PC-3 (cell line): ENCODE data around the gene AP3B2. TPM values are rescaled to one million over a fixed set of nuclear protein-coding genes. Genes with fewer than 3 reads are reported as not detected.

Experiments used
- ATAC-seq: fragments of 200-7000 bp; cut with Tn5 transposase; 2 replicates; pipeline ENCODE4 v1.9.1; 2020; ENCODE audit warnings: mild to moderate bottlenecking, moderate library complexity
- BruUV-seq: library from RNA; stranded (reverse); fragments of 400-500 nt; replicated peaks from 2 replicates; lab custom pipeline; 2021; lab: Mats Ljungman, UMichigan
- CTCF ChIA-PET: fragments of 300-600 bp; sonication (Branson Sonifier 250); formaldehyde crosslinking; loops from one replicate; lab custom pipeline; 2022; ENCODE audit warnings: antibody characterized with exemption; lab: Charles Lee
- POLR2A ChIA-PET: fragments of 300-600 bp; sonication (Branson Sonifier 250); formaldehyde crosslinking; loops from one replicate; lab custom pipeline; 2022; ENCODE audit warnings: antibody characterized with exemption; ENCODE audit not compliant: unreplicated experiment; lab: Charles Lee
- DNase-seq: peaks from one replicate; pipeline ENCODE4 v3.0.0-alpha.2; 2015
- H2AFZ ChIP-seq: fragments of 300-600 bp; sonication (generic); 2 replicates; pipeline ENCODE4 v1.6.0; 2016; ENCODE audit warnings: antibody characterized with exemption, low read length
- H3F3A ChIP-seq: fragments of 300-600 bp; sonication (generic); one replicate; pipeline ENCODE4 v1.6.0; 2017; ENCODE audit warnings: antibody characterized with exemption, low read length, control low read depth, mild to moderate bottlenecking; ENCODE audit not compliant: unreplicated experiment
- H3K27ac ChIP-seq: fragments of 300-600 bp; sonication (generic); 2 replicates; pipeline ENCODE4 v1.5.1; 2016; ENCODE audit warnings: mild to moderate bottlenecking, low read length
- H3K27me3 ChIP-seq: fragments of 300-600 bp; sonication (generic); 2 replicates; pipeline ENCODE4 v1.6.1; 2016; ENCODE audit warnings: low read length, mixed read lengths
- H3K36me3 ChIP-seq: fragments of 300-600 bp; sonication (generic); 2 replicates; pipeline ENCODE4 v1.6.1; 2016; ENCODE audit warnings: low read depth, mixed run types, low read length, mixed read lengths
- H3K4me1 ChIP-seq: fragments of 300-600 bp; sonication (generic); 2 replicates; pipeline ENCODE4 v1.5.1; 2016; ENCODE audit warnings: low read length; ENCODE audit not compliant: insufficient read depth
- H3K4me2 ChIP-seq: fragments of 300-600 bp; sonication (generic); 2 replicates; pipeline ENCODE4 v1.6.0; 2016; ENCODE audit warnings: low read length
- H3K4me3 ChIP-seq: fragments of 300-600 bp; sonication (generic); 2 replicates; pipeline ENCODE4 v1.5.1; 2016; ENCODE audit warnings: mild to moderate bottlenecking, low read length, mixed read lengths
- H3K79me2 ChIP-seq: fragments of 300-600 bp; sonication (generic); 2 replicates; pipeline ENCODE4 v1.6.1; 2017; ENCODE audit warnings: low read length, mixed read lengths
- H3K9ac ChIP-seq: fragments of 300-600 bp; sonication (generic); 2 replicates; pipeline ENCODE4 v1.6.0; 2016; ENCODE audit warnings: mild to moderate bottlenecking, low read length
- H3K9me2 ChIP-seq: fragments of 300-600 bp; sonication (generic); replicated peaks from 2 replicates; pipeline ENCODE4 v1.6.1; 2016; ENCODE audit warnings: mixed run types, low read length, mixed read lengths
- H3K9me3 ChIP-seq: fragments of 300-600 bp; sonication (generic); 2 replicates; pipeline ENCODE4 v1.6.1; 2016; ENCODE audit warnings: low read length, mixed read lengths
- H4K20me1 ChIP-seq: fragments of 300-600 bp; sonication (generic); 2 replicates; pipeline ENCODE4 v1.6.1; 2016; ENCODE audit warnings: low read length, mixed read lengths
- CTCF ChIP-seq: fragments of 300-600 bp; sonication (generic); conservative IDR thresholded peaks from 2 replicates; pipeline ENCODE4 v1.5.1; 2017; ENCODE audit warnings: antibody characterized with exemption, low read depth, mild to moderate bottlenecking, low read length
- EZH2 ChIP-seq: fragments of 300-600 bp; sonication (generic); IDR thresholded peaks from one replicate; pipeline ENCODE4 v1.6.1; 2017; ENCODE audit warnings: antibody characterized with exemption, mild to moderate bottlenecking, low read length; ENCODE audit not compliant: unreplicated experiment
- EZH2phosphoT487 ChIP-seq: fragments of 300-600 bp; sonication (generic); IDR thresholded peaks from 2 replicates; pipeline ENCODE4 v1.6.1; 2018; ENCODE audit warnings: mild to moderate bottlenecking, antibody characterized with exemption, low read length, borderline replicate concordance
- intact Hi-C: fragments of 100-400 bp; cut with micrococcal nuclease; formaldehyde crosslinking; loops from 2 replicates; pipeline ENCODE4 v1.9.0; 2023
- total RNA-seq: library from RNA; depleted of rRNA; stranded (reverse); fragments of >200 nt; gene quantifications from 2 replicates; pipeline ENCODE4 v1.2.3, GENCODE V29; 2014

AP3B2 gene
- total RNA-seq, 1 experiment from 2014 or later = 0.47 TPM

GRCh38 chr15:82681371-82681770 is 28.3 kb downstream of the AP3B2 start:
- ATAC-seq (no peak), DNase-seq (no peak)
- intact Hi-C loops = no loop called here
- H3K4me2 ChIP-seq = peak overlapping the region; percentile 83
- ChIA-PET CTCF (interaction anchor here (0.7 kb wide), 1 partner anchor 815 kb away, joined by 3 read pairs; no protein-coding TSS in a partner anchor), POLR2A (no interaction called here)
- no peak overlapping the region for H3K9ac ChIP-seq
- no peak for TF ChIP-seq CTCF
- TF ChIP-seq EZH2phosphoT487 = no peak
- TF ChIP-seq EZH2 = no peak
- no peaks in the 10 kb centered on the region for H3K9me2 ChIP-seq
- peaks cover 12% of the 10 kb centered on the region for H3K27me3 ChIP-seq
- no peaks in the 10 kb centered on the region for H4K20me1 ChIP-seq
- no TSS peak for BruUV-seq
- H3K36me3 ChIP-seq = no peaks in the 10 kb centered on the region
- H3K9me3 ChIP-seq = no peaks in the 10 kb centered on the region
- no peaks in the 10 kb centered on the region for H3F3A ChIP-seq
- no peak overlapping the region for H3K27ac ChIP-seq
- 0 out of 2 replicates have a peak overlapping the region, but pooled peaks have one; percentile 76 for H3K4me3 ChIP-seq
- no peaks in the 10 kb centered on the region for H3K4me1 ChIP-seq
- H3K79me2 ChIP-seq = no peaks in the 10 kb centered on the region
- no peak overlapping the region for H2AFZ ChIP-seq

- no peaks in the 10 kb centered on the region for H3K36me3 ChIP-seq
- CTCF ChIA-PET = interaction anchor here (0.7 kb wide), 1 partner anchor 236 kb away, joined by 3 read pairs; no protein-coding TSS in a partner anchor
- POLR2A ChIA-PET = no interaction called here
- no peaks in the 10 kb centered on the region for H3F3A ChIP-seq
- no peaks in the 10 kb centered on the region for H3K4me1 ChIP-seq
- peak overlapping the region; percentile 90 for H2AFZ ChIP-seq
- intact Hi-C loops = no loop called here
- H3K9me3 ChIP-seq = no peaks in the 10 kb centered on the region
- H3K27me3 ChIP-seq = peaks cover 12% of the 10 kb centered on the region
- H4K20me1 ChIP-seq = no peaks in the 10 kb centered on the region
- TSS peak; percentile 87 for BruUV-seq
- peak overlapping the region; percentile 76 for H3K4me3 ChIP-seq
- no peaks in the 10 kb centered on the region for H3K9me2 ChIP-seq
- no peaks in the 10 kb centered on the region for H3K79me2 ChIP-seq
- peak overlapping the region; percentile 56 for H3K9ac ChIP-seq
- peak; percentile 86 for ATAC-seq
- peak overlapping the region; percentile 83 for H3K4me2 ChIP-seq
- H3K27ac ChIP-seq = no peak overlapping the region
- TF ChIP-seq EZH2 = no peak
- TF ChIP-seq CTCF = 0 out of 2 replicates have a peak, but pooled peaks have one; percentile 30
- DNase-seq = peak; percentile 78
These were observed 29.2 kb downstream of the AP3B2 start for GRCh38 chr15:82680200-82681102.
